ENCODE results near the gene IGF1R. TPM values are rescaled to one million over a fixed set of nuclear protein-coding genes. Genes with fewer than 3 reads are reported as not detected.

Gene IGF1R
- total RNA-seq, 1 donor from 2014 or later = 97.7 TPM

GRCh38 chr15:98728811-98729160 is 80.4 kb downstream of the IGF1R start:
- Histone ChIP-seq H3K9me3 (no peaks in the 10 kb centered on the region), H3K36me3 (no peaks in the 10 kb centered on the region), H3K4me1 (peaks cover 82% of the 10 kb centered on the region), H3K27me3 (no peaks in the 10 kb centered on the region), H3K4me3 (no peak overlapping the region), H3K27ac (peak overlapping the region; percentile 93)
- DNase-seq (ENCODE audit: extremely low spot score in 2 of 2) = no peak
- intact Hi-C loops (cut with DNase I) = no loop called here
- TF ChIP-seq CTCF (IDR thresholded peaks at IDR 0.05) = no peak
- no peak for TF ChIP-seq POLR2AphosphoS5 (IDR thresholded peaks at IDR 0.05; ENCODE audit: insufficient read depth in 1 of 2, low read depth in 1 of 2)
- TF ChIP-seq POLR2A (IDR thresholded peaks at IDR 0.05) = no peak

GRCh38 chr15:98729446-98730042 is 81.2 kb downstream of the IGF1R start:
- Histone ChIP-seq H3K27ac (peak overlapping the region; percentile 93), H3K4me3 (no peak overlapping the region), H3K4me1 (peaks cover 83% of the 10 kb centered on the region), H3K36me3 (no peaks in the 10 kb centered on the region), H3K9me3 (no peaks in the 10 kb centered on the region), H3K27me3 (no peaks in the 10 kb centered on the region)
- intact Hi-C loops (cut with DNase I) = no loop called here
- no peak for TF ChIP-seq POLR2A (IDR thresholded peaks at IDR 0.05)
- TF ChIP-seq CTCF (IDR thresholded peaks at IDR 0.05) = no peak
- TF ChIP-seq POLR2AphosphoS5 (IDR thresholded peaks at IDR 0.05; ENCODE audit: insufficient read depth in 1 of 2, low read depth in 1 of 2) = no peak
- DNase-seq (ENCODE audit: extremely low spot score in 2 of 2) = no peak

GRCh38 chr15:98730860-98731711 is 82.7 kb downstream of the IGF1R start:
- Histone ChIP-seq H3K4me3 (no peak overlapping the region), H3K36me3 (no peaks in the 10 kb centered on the region), H3K9me3 (no peaks in the 10 kb centered on the region), H3K27ac (peak overlapping the region; percentile 93), H3K4me1 (peaks cover 92% of the 10 kb centered on the region), H3K27me3 (no peaks in the 10 kb centered on the region)
- DNase-seq (ENCODE audit: extremely low spot score in 2 of 2) = no peak
- intact Hi-C loops (cut with DNase I) = no loop called here
- TF ChIP-seq CTCF (IDR thresholded peaks at IDR 0.05) (no peak), POLR2A (IDR thresholded peaks at IDR 0.05) (no peak), POLR2AphosphoS5 (IDR thresholded peaks at IDR 0.05; ENCODE audit: insufficient read depth in 1 of 2, low read depth in 1 of 2) (no peak)

- H3K36me3 ChIP-seq = no peaks in the 10 kb centered on the region
- intact Hi-C loops (cut with DNase I) = no loop called here
- TF ChIP-seq POLR2A (IDR thresholded peaks at IDR 0.05) (no peak), CTCF (IDR thresholded peaks at IDR 0.05) (no peak), POLR2AphosphoS5 (IDR thresholded peaks at IDR 0.05; ENCODE audit: insufficient read depth in 1 of 2, low read depth in 1 of 2) (no peak)
- H3K9me3 ChIP-seq = no peaks in the 10 kb centered on the region
- H3K27me3 ChIP-seq = no peaks in the 10 kb centered on the region
- H3K27ac ChIP-seq = peak overlapping the region; percentile 93
- DNase-seq (ENCODE audit: extremely low spot score in 2 of 2) = no peak
- peaks cover 87% of the 10 kb centered on the region for H3K4me1 ChIP-seq
- H3K4me3 ChIP-seq = no peak overlapping the region
Observed at GRCh38 chr15:98731712-98732450, 83.5 kb downstream of the IGF1R start.
